Measurements from ENCODE around the gene DNAJC4. TPM values are rescaled to one million over a fixed set of nuclear protein-coding genes. Genes with fewer than 3 reads are reported as not detected.
A peak's percentile ranks its signal among the peaks of the same experiment; 100 is the strongest.

Gene DNAJC4
- total and polyA plus RNA-seq, 9 of the 15 experiments (the other 6 are each of a cell fraction or from before 2014, with no cell fraction given) = 4.0 to 32.6 (median 19.9) TPM

DNA sequence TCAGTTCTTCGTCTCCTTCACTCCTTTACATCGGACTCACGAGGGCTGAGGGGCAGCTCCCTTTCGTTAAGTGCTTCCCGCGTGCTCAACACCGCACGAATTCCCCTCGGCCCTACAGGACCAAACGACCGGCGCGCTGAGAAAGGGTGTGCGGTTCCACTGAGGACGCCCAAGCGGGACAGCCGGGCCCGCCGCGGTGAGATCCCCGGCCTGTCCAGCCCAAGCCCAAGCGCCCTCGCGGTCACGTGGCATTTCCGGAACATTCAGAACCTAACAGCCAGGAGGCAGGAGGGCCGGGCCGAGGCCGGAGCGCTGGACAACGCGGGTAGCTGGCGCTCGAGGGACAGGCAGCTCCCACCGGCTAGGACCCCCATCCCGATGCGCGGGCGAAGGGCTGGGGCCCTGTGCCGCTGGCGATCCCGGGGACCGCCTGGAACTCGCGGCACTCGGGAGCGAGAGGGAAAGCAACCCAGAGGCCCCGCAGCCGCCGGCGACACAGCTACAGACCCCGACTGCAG lies 45.1 kb upstream of the DNAJC4 start (continued):
- TF ChIP-seq, protein P1, sequence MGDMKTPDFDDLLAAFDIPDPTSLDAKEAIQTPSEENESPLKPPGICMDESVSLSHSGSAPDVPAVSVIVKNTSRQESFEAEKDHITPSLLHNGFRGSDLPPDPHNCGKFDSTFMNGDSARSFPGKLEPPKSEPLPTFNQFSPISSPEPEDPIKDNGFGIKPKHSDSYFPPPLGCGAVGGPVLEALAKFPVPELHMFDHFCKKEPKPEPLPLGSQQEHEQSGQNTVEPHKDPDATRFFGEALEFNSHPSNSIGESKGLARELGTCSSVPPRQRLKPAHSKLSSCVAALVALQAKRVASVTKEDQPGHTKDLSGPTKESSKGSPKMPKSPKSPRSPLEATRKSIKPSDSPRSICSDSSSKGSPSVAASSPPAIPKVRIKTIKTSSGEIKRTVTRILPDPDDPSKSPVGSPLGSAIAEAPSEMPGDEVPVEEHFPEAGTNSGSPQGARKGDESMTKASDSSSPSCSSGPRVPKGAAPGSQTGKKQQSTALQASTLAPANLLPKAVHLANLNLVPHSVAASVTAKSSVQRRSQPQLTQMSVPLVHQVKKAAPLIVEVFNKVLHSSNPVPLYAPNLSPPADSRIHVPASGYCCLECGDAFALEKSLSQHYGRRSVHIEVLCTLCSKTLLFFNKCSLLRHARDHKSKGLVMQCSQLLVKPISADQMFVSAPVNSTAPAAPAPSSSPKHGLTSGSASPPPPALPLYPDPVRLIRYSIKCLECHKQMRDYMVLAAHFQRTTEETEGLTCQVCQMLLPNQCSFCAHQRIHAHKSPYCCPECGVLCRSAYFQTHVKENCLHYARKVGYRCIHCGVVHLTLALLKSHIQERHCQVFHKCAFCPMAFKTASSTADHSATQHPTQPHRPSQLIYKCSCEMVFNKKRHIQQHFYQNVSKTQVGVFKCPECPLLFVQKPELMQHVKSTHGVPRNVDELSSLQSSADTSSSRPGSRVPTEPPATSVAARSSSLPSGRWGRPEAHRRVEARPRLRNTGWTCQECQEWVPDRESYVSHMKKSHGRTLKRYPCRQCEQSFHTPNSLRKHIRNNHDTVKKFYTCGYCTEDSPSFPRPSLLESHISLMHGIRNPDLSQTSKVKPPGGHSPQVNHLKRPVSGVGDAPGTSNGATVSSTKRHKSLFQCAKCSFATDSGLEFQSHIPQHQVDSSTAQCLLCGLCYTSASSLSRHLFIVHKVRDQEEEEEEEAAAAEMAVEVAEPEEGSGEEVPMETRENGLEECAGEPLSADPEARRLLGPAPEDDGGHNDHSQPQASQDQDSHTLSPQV (IDR thresholded peaks at IDR 0.05) = peak; percentile 83
- TF ChIP-seq ILF3 (IDR thresholded peaks at IDR 0.05; ENCODE audit: borderline replicate concordance) = no peak
- TF ChIP-seq STAT5B (CRISPR knock-in tag; IDR thresholded peaks at IDR 0.05) = no peak
- TF ChIP-seq IFI16 (CRISPR knock-in tag; IDR thresholded peaks at IDR 0.05) = 0 out of 2 replicates have a peak, but pooled peaks have one; percentile 45
- TF ChIP-seq, protein P2, sequence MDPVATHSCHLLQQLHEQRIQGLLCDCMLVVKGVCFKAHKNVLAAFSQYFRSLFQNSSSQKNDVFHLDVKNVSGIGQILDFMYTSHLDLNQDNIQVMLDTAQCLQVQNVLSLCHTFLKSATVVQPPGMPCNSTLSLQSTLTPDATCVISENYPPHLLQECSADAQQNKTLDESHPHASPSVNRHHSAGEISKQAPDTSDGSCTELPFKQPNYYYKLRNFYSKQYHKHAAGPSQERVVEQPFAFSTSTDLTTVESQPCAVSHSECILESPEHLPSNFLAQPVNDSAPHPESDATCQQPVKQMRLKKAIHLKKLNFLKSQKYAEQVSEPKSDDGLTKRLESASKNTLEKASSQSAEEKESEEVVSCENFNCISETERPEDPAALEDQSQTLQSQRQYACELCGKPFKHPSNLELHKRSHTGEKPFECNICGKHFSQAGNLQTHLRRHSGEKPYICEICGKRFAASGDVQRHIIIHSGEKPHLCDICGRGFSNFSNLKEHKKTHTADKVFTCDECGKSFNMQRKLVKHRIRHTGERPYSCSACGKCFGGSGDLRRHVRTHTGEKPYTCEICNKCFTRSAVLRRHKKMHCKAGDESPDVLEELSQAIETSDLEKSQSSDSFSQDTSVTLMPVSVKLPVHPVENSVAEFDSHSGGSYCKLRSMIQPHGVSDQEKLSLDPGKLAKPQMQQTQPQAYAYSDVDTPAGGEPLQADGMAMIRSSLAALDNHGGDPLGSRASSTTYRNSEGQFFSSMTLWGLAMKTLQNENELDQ (CRISPR knock-in tag; IDR thresholded peaks at IDR 0.05; ENCODE audit: borderline replicate concordance) = no peak
- TF ChIP-seq FOXP1 (CRISPR knock-in tag; IDR thresholded peaks at IDR 0.05) = peak; percentile 97; the same call in 1 of the 2 replicates
- no peak for TF ChIP-seq ZNF589 (CRISPR knock-in tag; IDR thresholded peaks at IDR 0.05; ENCODE audit: low read depth)
- no peak for TF ChIP-seq ZC3H8 (IDR thresholded peaks at IDR 0.05)
- TF ChIP-seq XRCC4 (IDR thresholded peaks at IDR 0.05; ENCODE audit: extremely low read depth, insufficient read depth, insufficient read length) = no peak
- TF ChIP-seq, protein P3, sequence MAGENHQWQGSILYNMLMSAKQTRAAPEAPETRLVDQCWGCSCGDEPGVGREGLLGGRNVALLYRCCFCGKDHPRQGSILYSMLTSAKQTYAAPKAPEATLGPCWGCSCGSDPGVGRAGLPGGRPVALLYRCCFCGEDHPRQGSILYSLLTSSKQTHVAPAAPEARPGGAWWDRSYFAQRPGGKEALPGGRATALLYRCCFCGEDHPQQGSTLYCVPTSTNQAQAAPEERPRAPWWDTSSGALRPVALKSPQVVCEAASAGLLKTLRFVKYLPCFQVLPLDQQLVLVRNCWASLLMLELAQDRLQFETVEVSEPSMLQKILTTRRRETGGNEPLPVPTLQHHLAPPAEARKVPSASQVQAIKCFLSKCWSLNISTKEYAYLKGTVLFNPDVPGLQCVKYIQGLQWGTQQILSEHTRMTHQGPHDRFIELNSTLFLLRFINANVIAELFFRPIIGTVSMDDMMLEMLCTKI (IDR thresholded peaks at IDR 0.05; ENCODE audit: partially characterized antibody) = no peak
